OCI-LY1 (cell line): ENCODE data around the gene HORMAD2.

Experiments used
- CTCF ChIP-seq: fragments of 200-600 bp; sonication (generic), shearing (Covaris generic); IDR thresholded peaks from 2 replicates; pipeline ENCODE4 v1.5.1; 2017; ENCODE audit warnings: mild to moderate bottlenecking, antibody characterized with exemption, low read length, moderate library complexity, mixed read lengths
- EZH2 ChIP-seq: fragments of 200-600 bp; sonication (generic), shearing (Covaris generic); IDR thresholded peaks from 2 replicates; pipeline ENCODE4 v1.8.0; 2017; ENCODE audit warnings: borderline replicate concordance, mixed run types, mild to moderate bottlenecking, antibody characterized with exemption, low read length, moderate library complexity, mixed read lengths

GRCh38 chr22:30186041-30186440 is 105.8 kb downstream of the HORMAD2 start:
- no peak for TF ChIP-seq CTCF
- TF ChIP-seq EZH2, result no peak
